ENCODE results near the gene TNFAIP8L3. TPM values are rescaled to one million over a fixed set of nuclear protein-coding genes. Genes with fewer than 3 reads are reported as not detected.
"Not testable (repeated sequence)": the region's sequence is repeated elsewhere in the genome, so short reads cannot be mapped to it uniquely, and the experiment has no call there.

The TNFAIP8L3 gene
- total RNA-seq, result 1 to 10 TPM in 1 of 2 donors, under 1 TPM in 1; 0.87 to 3.5 TPM

GRCh38 chr15:51094606-51095569 lies at the start of gene TNFAIP8L3:
Gene TNFAIP8L3 (minus strand): TSS chr15:51094906. CDS start chr15:51094595, 311 bp downstream.
- TF ChIP-seq POLR2A (IDR thresholded peaks at IDR 0.05), result no peak
- TF ChIP-seq CTCF (IDR thresholded peaks at IDR 0.05), result no peak
- no peak for TF ChIP-seq POLR2AphosphoS5 (IDR thresholded peaks at IDR 0.05)
- Histone ChIP-seq H3K36me3 (no peaks in the 10 kb centered on the region), H3K27me3 (replicated peaks; ENCODE audit: insufficient read depth) (no peaks in the 10 kb centered on the region), H3K9me3 (no peaks in the 10 kb centered on the region), H3K4me3 (peak within 1 kb of the TSS; percentile 39 to 40), H3K27ac (peak within 1 kb of the TSS in 1 of 2 donors; percentile 57), H3K4me1 (replicated peaks) (peaks cover 4% of the 10 kb centered on the region)
- intact Hi-C loops (cut with DNase I), result no loop called here
- no peak for DNase-seq (ENCODE audit: low spot score)
- WGBS, result 1% methylated on average over 48 of the region's 98 CpGs

- H3K36me3 ChIP-seq, result no peaks in the 10 kb centered on the region
- intact Hi-C loops (cut with DNase I), result no loop called here
- WGBS, result 66% methylated on average over 3 of the region's 3 CpGs
Observed at GRCh38 chr15:51144021-51144532, 49.4 kb upstream of the TNFAIP8L3 start.

DNA sequence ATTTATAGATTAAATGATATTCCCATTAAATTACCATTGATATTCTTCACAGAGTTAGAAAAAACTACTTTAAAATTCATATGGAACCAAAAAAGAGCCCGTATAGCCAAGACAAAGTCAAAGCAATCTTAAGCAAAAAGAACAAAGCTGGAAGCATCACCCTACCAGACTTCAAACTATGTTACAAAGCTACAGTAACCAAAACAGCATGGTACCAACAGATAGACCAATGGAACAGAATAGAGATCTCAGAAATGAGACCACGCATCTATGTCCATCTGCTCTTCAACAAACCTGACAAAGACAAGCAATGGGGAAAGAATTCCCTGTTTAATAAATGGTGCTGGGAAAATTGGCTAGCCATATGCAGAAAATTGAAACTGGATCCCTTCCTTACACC lies 45.6 kb upstream of the TNFAIP8L3 start:
- H3K4me1 ChIP-seq (replicated peaks), result not testable (repeated sequence)

More at GRCh38 chr15:51144021-51144532, 49.4 kb upstream of the TNFAIP8L3 start:
- H3K9me3 ChIP-seq, result no peaks in the 10 kb centered on the region
- H3K4me1 ChIP-seq (replicated peaks), result no peaks in the 10 kb centered on the region
- H3K4me3 ChIP-seq, result no peak overlapping the region
- no peak for TF ChIP-seq CTCF (IDR thresholded peaks at IDR 0.05)
- TF ChIP-seq POLR2A (IDR thresholded peaks at IDR 0.05), result no peak
- no peak overlapping the region for H3K27ac ChIP-seq
- DNase-seq (ENCODE audit: low spot score), result no peak
- no peaks in the 10 kb centered on the region for H3K27me3 ChIP-seq (replicated peaks; ENCODE audit: insufficient read depth)

DNA sequence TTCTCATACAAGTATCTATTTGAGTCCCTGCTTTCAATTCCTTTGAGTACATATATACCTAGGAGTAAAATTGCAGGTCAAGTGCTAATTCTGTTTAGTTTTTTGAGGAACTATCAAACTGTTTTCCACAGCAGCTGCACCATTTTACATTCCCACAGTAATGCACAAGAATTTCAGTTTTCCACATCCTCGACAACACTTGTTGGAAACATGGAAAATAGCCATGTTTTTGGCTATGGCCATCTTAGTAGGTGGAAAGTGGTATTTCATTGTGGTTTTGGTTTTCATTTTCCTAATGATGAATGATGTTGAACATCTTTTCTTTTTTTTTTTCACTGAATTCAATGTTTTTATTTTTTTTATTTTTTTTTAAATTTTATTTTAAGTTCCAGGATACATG lies 44.4 kb upstream of the TNFAIP8L3 start:
- H3K27ac ChIP-seq, result no peak overlapping the region
- H3K9me3 ChIP-seq, result no peaks in the 10 kb centered on the region
- no peak for TF ChIP-seq POLR2AphosphoS5 (IDR thresholded peaks at IDR 0.05)
- no peak for TF ChIP-seq POLR2A (IDR thresholded peaks at IDR 0.05)
- TF ChIP-seq CTCF (IDR thresholded peaks at IDR 0.05), result no peak
- H3K27me3 ChIP-seq (replicated peaks; ENCODE audit: insufficient read depth), result no peaks in the 10 kb centered on the region
- 89% methylated on average over 1 of the region's 1 CpG for WGBS
- no peak overlapping the region for H3K4me3 ChIP-seq
- H3K4me1 ChIP-seq (replicated peaks), result no peaks in the 10 kb centered on the region
- DNase-seq (ENCODE audit: low spot score), result no peak
- no peaks in the 10 kb centered on the region for H3K36me3 ChIP-seq
- intact Hi-C loops (cut with DNase I), result no loop called here

More for the DNA sequence above, 45.6 kb upstream of the TNFAIP8L3 start:
- H3K36me3 ChIP-seq; DNase-seq (ENCODE audit: low spot score); H3K27ac ChIP-seq; intact Hi-C loops (cut with DNase I); H3K4me3 ChIP-seq; H3K27me3 ChIP-seq (replicated peaks; ENCODE audit: insufficient read depth); H3K9me3 ChIP-seq: not testable (repeated sequence)
- 95% methylated on average over 2 of the region's 2 CpGs for WGBS

DNA sequence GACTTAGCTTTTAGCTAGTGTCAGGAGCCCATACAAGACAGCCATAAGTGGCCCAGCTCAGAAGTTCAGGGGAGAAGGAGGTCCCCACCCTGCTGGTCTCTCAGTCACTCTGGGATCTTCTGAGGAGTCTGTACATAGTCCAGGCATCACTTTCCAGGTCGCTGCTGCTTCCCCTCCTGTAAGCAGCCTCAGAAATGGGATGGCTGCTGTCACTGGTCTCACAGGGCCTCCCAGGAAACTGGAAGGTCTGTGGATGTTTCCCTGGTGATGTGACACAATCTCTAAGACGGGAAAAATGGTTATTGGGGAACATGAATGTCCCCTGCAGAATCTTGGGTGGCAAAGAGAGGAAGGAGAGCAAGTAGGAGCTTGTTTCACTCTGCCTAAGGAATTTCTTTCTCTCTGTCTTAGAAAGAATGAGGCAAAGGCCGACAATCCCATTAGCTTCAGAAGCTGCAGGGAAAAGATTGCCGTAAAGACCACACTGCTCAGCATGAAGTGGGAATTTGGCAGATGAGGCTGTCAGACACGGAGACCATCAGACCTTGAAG lies 43.2 kb upstream of the TNFAIP8L3 start:
- H3K27ac ChIP-seq, result no peak overlapping the region
- 45% methylated on average over 5 of the region's 5 CpGs for WGBS

More for the DNA sequence above, 43.2 kb upstream of the TNFAIP8L3 start:
- H3K4me1 ChIP-seq (replicated peaks), result no peaks in the 10 kb centered on the region
- no peak for TF ChIP-seq CTCF (IDR thresholded peaks at IDR 0.05)
- no peak for TF ChIP-seq POLR2AphosphoS5 (IDR thresholded peaks at IDR 0.05)
- no peak for TF ChIP-seq POLR2A (IDR thresholded peaks at IDR 0.05)
- H3K27me3 ChIP-seq (replicated peaks; ENCODE audit: insufficient read depth), result no peaks in the 10 kb centered on the region
- intact Hi-C loops (cut with DNase I), result no loop called here
- H3K9me3 ChIP-seq, result no peaks in the 10 kb centered on the region
- H3K4me3 ChIP-seq, result no peak overlapping the region
- no peak for DNase-seq (ENCODE audit: low spot score)
- H3K36me3 ChIP-seq, result no peaks in the 10 kb centered on the region
